ENCODE measurements around the gene NDEL1.

GRCh38 chr17:8410883-8411238 lies 24.8 kb upstream of the NDEL1 start:
- no peak for TF ChIP-seq POLR2AphosphoS5 (IDR thresholded peaks at IDR 0.05; ENCODE audit: low read depth, low read length)
- no peak for TF ChIP-seq REST (IDR thresholded peaks at IDR 0.05; ENCODE audit: low read depth)
- TF ChIP-seq CTCF (IDR thresholded peaks at IDR 0.05 in 2 of 3, conservative IDR thresholded peaks at IDR 0.05 in 1 of 3; ENCODE audit: borderline replicate concordance in 1 of 3, insufficient read depth in 1 of 3, low read depth in 2 of 3, low read length in 2 of 3), result no peak
- no peak for TF ChIP-seq POLR2A (IDR thresholded peaks at IDR 0.05; ENCODE audit: borderline replicate concordance, extremely low read depth, insufficient read depth, insufficient read length)
- TF ChIP-seq MAX (IDR thresholded peaks at IDR 0.05), result no peak
- TF ChIP-seq ZBTB33 (IDR thresholded peaks at IDR 0.05; ENCODE audit: extremely low read depth, insufficient replicate concordance, low read length), result no peak
- TF ChIP-seq ZNF274 (IDR thresholded peaks at IDR 0.05; ENCODE audit: low read depth, low read length), result no peak
- no peak for TF ChIP-seq ELF1 (IDR thresholded peaks at IDR 0.05; ENCODE audit: borderline replicate concordance, low read depth)
- no peak for TF ChIP-seq SIN3A (IDR thresholded peaks at IDR 0.05; ENCODE audit: low read depth)
- no peak for TF ChIP-seq CBX3 (IDR thresholded peaks at IDR 0.05; ENCODE audit: low read depth)
- no peak for TF ChIP-seq JUND (IDR thresholded peaks at IDR 0.05)
- TF ChIP-seq EZH2phosphoT487 (IDR thresholded peaks at IDR 0.05; ENCODE audit: borderline replicate concordance), result no peak
- TF ChIP-seq EZH2 (IDR thresholded peaks at IDR 0.05), result no peak
- no peak for TF ChIP-seq RAD21 (IDR thresholded peaks at IDR 0.05; ENCODE audit: low read depth)

Data from HCT116 (cell line).